AG09319 (cell line): ENCODE results near the gene OSBP2.

Experiments
- DNase-seq: peaks from one replicate; pipeline ENCODE4 v3.0.0-alpha.2; 2010; ENCODE audit warnings: low read depth; ENCODE audit errors: extremely low read depth
- TF ChIP-seq, protein P1 (sequence below): IDR thresholded peaks from 2 replicates; pipeline ENCODE4 v1.5.1; 2011; ENCODE audit warnings: low read depth, mild to moderate bottlenecking, inconsistent platforms, low read length, moderate library complexity

OSBP2 gene

DNA sequence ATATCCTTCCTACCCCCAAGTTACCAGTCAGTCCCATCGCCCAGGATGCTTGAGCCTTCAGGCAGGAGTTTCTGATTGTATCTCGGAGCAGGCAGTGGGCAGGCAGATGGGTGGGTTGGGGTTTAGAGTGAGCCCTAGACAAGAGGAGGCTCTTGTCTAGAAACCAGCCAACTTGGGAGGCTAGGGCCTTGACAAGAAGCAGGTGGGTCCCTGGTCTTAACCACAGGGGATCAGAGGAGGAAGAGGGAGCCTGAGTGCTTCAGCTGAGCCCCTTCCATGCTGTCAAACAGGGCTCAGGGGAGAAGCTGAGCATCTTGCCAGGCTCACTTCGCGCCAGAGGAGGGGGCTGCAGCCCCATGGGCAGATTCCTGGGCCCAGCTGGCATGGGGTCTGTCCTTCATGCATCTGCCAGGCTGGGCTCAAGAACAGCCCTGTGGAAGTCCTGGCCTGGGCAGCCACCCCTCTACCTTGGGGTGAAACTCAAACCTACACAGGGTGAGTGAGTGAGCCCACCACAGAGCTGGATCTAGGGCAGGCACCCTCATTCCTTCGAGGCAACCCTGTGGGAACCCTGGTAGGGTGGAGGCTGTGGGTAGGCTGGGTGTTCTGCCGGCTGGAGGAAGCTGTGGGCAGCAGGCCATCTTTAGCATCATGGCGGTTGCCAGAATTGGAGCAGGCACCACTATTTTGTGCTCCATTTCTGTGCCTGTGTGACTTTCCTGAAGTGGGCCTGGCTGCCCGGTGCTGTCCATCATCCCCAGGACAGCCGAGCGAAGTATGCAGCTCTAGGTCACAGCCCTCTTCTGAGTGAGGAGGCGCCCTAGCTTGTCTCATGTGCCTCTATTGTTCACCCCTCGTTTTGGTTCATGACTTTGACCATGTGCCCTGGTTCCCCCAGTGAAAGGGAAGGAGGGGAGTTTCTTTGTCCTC lies 165.8 kb downstream of the OSBP2 start:
- no peak for DNase-seq
- TF ChIP-seq, protein P1, sequence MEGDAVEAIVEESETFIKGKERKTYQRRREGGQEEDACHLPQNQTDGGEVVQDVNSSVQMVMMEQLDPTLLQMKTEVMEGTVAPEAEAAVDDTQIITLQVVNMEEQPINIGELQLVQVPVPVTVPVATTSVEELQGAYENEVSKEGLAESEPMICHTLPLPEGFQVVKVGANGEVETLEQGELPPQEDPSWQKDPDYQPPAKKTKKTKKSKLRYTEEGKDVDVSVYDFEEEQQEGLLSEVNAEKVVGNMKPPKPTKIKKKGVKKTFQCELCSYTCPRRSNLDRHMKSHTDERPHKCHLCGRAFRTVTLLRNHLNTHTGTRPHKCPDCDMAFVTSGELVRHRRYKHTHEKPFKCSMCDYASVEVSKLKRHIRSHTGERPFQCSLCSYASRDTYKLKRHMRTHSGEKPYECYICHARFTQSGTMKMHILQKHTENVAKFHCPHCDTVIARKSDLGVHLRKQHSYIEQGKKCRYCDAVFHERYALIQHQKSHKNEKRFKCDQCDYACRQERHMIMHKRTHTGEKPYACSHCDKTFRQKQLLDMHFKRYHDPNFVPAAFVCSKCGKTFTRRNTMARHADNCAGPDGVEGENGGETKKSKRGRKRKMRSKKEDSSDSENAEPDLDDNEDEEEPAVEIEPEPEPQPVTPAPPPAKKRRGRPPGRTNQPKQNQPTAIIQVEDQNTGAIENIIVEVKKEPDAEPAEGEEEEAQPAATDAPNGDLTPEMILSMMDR, result no peak

DNA sequence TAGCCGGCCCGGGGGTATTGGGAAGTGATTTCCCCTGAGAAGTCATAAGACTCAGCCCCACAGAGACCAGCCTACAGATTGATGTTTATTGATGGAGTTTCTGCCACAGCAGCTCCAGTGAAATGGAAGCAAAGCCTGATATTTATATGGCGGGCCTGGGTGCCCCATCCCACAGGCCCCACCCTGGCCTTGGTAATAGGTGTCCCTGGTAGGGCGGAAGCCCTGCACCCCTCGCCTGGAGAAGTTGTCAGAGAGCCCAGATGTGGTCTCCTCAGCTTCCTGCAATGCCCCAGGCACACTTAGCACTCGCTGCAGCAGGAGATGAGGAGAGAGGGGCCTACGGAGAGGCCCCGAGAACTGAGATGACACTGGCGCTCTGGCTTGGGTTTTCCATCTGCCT lies 166.5 kb downstream of the OSBP2 start:
- no peak for DNase-seq
- TF ChIP-seq, protein P1, result no peak

DNA sequence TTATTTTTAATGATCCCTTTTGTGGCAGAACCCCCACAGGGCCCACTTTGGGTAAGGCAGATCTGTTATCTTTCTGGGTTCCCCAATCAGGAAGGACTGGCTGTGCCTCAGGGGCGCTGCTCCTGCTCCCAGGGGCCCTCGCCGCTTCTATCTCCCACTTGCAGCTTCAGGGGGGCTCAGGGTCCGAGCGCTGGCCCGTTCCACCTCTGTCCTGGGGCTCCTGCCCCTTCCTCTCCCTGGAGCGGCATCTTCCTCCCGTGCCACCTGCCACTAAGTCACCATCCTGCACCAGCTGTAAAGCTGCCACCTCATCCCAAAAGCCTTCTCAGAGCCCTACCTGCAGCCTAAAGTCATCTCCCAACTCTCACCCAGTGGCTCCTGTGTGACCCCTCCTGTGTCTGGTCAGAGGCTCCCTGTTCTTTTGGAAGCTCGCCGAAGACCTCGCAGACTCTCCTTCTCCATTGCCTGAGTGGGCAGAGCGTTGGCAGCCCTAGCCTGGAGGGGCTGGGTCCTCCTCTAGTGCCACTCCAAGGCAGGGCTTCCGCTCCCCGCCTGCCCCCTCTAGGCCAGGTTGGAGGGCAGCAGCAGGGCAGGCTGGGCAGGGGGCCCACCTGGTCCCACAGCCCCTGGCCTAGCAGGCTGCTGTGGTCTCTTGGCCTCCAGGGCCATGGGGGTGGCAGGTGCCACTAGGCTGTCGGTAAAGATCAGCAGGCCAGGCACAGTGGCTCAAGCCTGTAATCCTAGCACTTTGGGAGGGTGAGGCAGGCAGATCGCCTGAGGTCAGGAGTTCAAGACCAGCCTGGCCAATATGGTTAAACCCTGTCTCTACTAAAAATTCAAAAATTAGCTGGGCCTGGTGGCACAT lies 167.2 kb downstream of the OSBP2 start:
- TF ChIP-seq, protein P1, result no peak
- no peak for DNase-seq

DNA sequence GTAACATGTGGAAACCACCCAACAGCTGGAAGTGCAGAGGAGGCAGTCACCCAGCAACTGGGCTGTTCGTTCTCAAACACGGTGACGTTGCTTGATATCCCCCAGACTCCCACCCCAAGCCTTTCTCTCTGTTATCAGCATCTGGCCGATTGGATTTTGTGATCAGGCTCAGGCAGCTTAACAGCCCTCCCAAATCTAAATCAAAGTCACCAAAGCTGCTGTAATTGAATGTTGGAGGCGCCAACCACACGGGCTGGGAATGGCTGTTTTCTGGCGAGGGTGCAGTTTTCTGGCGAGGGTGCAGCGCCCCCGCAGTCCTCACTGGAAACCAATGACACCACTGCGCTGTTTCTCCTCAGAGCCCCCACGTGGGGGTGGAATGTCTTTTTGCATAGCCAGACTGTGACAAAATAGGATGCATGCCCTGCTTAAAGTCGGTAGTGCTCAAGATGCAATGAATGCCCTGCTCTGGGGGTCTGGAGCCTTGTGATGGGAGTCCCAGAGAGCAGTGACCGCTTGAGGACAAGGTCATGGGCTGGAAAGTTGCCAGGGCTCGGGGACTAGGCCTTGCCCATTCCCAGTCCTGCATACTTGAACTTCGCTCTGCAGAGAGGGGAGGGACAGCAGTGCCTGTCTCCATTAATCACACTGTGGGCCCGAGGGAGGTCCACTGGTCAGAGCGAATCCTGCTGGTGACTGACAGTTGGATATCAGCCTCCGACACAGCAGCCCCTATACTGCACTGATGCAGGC lies 168.6 kb downstream of the OSBP2 start:
- TF ChIP-seq, protein P1, result no peak
- no peak for DNase-seq

DNA sequence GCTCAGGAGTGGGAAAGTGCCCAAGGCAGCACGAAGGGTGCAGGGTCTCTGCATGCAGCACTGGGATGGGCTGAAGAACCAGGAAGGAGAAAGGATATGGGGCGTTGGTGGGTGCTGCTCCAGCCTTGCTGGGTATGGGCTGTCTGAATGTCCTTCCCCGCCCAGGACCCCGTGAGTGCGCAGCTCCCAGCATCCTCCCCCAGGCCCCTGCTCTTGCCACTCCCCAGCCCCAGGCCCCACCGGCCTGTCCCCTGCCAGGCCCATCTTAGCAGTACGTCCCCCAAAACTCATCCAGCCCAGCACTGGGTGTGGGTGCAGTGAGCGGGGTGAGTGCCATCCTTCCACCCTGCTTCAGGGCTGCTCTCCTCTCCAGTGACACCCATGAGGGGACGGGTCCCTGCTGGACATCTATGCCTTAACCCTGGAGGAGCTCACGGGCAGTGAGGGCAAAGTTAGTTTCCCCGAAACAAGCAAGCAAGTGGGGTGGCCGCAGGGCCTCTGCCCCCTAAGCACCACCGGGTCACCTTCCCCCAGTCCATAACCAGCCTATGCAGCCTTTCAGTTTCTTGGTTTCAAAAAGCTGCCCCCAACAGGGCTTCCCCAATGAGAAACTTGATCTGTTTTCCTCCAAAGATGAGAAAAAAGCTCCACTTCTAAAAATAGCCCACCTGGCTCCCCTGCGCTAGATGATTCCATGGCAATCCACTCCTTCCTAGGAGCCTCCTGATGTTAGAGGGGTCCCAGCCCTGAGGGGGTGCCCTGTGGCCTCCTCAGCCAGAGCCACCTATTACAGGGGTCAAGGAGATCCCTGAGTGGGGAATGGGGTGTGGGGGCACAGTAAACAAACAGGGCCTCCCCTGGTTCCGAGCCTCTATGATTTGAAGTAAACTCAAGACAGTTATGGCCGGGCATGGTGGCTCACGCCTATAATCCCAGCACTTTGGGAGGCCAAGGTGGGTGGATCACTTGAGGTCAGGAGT lies 170.1 kb downstream of the OSBP2 start:
- TF ChIP-seq, protein P1, result no peak
- no peak for DNase-seq

DNA sequence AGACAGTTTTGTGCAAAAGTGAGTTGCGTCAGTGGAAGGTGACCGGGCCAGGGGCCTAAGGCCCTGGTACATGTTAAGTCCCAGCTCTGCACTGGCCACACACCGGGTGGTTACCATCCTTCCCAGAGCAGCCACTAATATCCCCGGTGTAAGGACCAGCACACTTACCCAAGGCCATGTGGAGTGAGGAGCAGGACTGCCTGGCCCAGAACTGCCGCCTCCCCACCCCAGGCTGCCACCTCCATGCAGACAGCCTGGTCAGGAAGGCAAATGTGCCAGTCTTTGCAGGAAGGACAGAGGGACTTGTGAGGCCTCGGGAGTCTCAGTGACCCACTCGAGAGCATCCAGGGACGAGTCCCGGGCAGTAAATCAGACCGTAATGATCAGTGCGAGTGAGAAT lies 171.0 kb downstream of the OSBP2 start:
- no peak for DNase-seq
- TF ChIP-seq, protein P1, result no peak
